Activated naive CD8-positive, alpha-beta T cell treated with anti-CD3 and anti-CD28 coated beads, Interleukin-2, amount 50 U/mL, for 16 hours (primary cell): ENCODE results near the gene ZNF407.

Source experiments
- DNase-seq: peaks from one replicate; pipeline ENCODE4 v3.0.0-alpha.2; 2020; ENCODE audit warnings: low read depth, low spot score

ZNF407 gene

DNA sequence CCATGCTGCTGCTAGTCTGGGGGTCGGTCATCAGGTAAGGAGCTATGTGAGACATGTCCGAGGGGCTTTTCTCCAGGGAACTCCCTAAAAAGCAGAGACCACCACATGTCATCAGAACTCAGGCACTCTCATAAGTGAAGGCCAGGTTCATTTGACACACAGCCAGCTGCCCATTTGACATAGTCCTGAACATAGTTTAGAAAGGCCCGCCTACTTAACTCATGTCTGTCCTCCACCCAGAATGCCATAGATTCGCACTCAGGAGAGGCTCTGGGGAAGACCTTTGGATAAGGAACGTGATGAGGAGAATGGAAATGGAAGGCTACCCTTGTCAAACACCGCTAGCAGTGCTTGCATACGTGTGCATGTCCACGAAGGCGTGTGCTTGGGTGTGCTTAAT is 454.1 kb downstream of the ZNF407 start:
- DNase-seq, result no peak

DNA sequence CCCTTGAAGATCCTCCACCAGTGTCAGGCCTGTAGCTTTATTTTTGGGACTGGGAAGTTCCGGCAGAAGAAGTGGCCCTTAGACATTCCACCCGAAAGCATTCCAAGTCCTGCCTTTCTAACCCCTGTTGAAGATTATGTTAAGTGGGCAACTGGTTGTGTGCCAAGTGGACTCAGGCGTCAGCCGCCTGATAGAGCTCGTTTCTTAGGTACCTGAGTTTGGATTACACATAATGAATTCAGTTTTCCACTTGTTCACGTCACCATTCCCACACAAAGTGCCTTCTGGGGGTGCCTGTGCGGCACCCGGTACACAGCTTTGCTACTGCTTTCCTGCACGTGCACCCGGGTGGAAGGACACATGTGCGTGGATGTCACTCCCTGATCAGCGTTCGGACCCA is 454.8 kb downstream of the ZNF407 start:
- no peak for DNase-seq

DNA sequence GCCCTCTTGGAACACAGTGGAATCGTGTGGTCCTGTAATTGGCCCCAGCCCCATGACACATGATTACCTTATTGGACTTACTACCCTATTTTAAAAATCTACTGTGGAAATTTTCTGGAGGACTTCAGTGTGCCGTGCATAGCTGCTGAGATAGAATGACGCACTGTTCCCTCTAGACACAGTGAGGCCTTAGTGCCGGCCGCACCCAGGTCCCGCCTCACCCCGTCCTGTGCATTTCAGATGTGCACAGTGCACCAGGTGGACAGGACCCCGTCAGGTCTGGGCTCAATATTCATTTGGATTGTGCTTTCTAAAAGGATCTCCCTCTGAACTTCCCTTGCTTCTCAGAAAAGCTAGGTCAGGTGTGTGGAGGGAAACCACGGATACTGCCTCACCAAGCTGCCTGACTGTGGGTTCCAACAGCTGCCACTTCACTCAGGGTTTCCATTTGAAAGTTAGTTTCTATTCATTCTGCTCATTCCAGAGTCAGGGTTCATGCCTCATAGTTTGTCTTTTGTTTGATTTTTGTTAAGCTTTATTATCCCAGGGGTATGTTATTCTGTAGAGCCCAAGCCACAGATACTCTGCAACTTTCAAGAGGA is 455.5 kb downstream of the ZNF407 start:
- no peak for DNase-seq

DNA sequence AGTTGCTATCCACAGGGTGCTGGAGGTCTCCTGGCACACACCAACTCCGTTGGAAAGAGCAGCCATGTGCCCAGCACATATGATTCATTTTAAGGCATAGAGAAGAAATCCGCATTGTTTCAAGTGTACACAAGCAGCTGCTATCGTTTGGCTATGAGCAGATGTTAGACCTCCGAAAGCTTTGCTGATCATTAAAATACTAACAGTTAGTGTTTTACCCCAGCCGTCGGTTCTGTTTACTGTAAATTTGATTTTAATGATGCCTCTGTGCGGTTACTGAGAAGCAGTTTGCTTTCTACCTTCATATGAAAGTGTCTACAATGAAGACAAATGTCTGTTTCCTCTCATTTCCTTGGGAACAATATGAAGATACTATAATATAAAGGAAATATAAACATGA is 456.4 kb downstream of the ZNF407 start:
- no peak for DNase-seq

DNA sequence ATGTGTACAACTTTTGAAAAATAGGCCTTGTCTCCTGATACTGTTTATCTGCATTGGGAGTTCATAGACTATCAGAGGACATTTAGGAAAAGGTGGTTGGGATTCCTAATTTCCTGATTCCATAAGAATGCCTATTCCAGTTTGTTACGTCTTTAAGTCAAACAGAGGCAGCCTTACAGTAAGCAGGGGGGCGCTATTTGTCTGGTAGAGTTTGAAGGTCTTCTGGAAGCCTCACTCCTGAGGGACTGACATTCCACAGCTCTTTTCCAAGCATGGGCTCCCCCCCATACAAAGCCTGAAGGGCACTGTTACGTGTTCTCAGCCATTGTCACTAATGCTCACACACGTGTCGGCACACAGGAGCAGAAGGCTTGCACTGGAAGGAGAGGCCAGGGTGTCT is 456.9 kb downstream of the ZNF407 start:
- DNase-seq, result no peak

DNA sequence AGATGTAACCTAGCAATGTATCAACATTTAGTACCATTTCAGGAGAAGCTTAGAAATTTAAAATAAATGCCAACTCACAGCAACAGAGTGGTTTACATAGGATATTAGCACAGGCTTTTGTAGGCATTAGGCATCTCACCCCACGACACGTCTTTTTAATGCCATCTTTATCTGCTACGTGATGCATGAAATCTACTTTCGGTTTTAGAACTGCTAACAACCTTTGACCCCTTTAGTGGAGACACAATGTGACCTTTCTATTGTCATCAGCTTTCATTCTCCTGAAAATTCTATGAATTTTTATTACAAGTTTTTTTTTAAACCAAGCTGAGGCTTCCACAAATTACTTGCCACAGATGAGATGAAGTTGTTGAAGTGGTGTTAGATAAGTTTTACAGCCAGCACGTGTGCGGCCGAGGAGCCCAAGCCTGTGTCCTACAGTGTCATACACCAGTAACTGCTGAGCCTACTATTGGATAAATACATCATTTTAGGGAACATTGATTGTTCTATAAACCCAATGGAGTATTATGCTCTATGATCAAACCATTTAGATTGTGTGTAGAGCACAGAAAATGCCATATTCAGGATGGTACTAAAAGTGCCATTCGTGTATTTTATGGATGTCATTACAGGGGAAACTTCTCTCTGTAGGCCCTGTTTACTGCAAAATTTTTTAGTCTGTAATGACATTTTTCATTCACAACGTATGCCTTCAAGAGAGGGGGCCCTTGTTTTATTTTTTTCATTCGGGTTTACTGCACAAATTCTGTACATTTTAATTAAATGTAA is 459.7 kb downstream of the ZNF407 start:
- DNase-seq, result no peak

DNA sequence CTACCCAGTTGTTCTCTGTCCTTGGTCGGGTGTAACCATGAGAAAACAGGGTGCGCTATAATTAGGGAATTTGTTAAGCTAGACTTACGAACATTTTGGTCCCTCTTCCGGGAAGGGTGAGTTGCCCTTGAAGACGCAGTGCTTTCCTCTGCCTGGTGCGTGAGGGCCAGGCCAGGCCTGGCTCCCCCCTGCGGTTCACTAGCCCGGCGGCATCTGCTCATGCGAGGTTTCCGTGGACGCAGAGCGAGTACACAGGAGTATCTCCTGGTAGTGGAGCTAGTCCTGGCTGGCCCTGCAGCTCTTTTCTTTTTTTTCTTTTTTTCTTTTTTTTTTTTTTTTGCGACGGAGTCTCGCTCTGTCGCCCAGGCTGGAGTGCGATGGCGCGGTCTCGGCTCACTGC is 462.5 kb downstream of the ZNF407 start:
- no peak for DNase-seq

DNA sequence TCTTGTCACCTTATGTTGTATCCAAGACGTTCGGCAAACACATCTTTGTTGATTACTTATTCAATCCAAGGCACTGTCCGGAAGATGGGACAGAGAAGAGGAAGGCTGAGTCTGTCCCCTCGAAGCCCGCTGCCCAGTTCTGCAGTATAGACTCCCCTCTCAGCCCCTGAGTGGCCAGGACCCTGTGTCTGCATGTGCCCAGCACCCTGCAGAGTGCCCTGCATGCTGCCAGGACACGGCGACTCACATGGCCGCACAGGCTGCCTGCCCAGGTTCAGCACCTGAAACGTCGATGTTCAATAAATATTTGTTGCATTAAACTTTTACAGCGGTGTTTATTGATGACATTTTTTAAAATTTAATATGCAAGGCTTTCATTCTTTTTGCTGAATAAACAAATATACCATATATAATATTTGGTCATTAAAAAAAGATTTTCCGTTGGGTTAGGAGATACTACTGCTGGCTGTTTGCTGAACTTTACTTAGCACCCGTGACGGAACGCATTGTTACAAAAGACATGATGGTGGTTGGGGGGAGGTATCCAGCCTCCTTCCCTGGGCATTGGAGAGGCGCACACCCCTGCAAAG is 464.7 kb downstream of the ZNF407 start:
- no peak for DNase-seq

DNA sequence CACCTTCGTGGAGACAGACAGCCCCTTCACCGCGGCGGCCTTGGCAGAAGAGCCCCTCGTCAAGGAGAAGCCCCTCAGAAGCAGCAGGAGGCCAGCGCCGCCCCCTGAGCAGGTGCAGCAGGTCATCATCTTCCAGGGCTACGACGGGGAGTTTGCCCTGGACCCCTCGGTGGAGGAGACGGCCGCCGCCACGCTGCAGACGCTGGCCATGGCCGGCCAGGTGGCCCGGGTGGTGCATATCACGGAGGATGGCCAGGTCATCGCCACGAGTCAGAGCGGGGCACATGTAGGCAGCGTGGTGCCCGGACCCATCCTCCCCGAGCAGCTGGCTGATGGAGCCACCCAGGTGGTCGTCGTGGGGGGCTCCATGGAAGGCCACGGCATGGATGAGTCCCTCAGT is 465.5 kb downstream of the ZNF407 start:
- DNase-seq, result no peak

DNA sequence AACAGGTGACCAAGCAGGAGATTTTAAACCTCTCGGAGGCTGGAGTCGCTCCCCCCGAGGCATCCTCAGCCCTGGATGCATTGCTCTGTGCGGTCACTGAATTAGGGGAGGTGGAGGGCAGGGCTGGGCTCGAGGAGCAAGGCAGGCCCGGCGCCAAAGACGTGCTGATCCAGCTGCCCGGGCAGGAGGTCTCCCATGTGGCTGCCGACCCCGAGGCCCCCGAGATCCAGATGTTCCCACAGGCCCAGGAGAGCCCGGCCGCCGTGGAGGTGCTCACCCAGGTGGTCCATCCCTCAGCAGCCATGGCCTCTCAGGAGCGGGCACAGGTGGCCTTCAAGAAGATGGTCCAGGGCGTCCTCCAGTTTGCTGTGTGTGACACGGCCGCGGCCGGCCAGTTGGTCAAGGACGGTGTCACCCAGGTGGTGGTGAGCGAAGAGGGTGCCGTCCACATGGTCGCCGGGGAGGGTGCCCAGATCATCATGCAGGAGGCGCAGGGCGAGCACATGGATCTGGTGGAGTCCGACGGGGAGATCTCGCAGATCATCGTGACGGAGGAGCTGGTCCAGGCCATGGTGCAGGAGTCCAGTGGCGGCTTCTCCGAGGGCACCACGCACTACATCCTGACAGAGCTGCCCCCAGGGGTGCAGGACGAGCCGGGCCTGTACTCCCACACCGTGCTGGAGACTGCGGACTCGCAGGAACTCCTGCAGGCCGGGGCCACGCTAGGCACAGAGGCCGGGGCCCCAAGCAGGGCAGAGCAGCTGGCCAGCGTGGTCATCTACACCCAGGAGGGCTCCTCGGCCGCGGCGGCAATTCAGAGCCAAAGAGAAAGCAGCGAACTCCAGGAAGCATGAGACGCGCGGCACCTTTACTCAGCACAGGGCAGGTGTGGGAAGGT is 466.2 kb downstream of the ZNF407 start:
- DNase-seq, result no peak

DNA sequence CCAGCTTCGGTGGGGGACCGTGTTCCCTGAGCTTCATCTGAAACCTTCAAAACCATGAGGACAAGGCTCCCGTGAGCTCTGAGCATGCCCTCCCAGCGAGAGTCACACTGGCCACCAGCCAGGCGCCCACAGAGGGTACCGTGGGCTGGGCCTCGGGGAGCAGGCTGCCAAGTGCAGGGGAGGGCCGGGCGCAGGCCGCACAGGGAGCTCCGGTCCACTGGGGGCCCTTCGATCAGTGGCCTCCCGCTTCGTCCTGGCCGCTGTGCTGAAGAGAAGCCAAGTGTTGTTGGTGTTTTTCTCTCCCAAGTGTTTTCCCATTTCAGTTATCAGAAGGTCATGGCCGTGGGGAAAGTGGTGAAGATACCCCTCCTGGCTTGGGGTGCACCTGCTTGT is 466.8 kb downstream of the ZNF407 start:
- no peak for DNase-seq

DNA sequence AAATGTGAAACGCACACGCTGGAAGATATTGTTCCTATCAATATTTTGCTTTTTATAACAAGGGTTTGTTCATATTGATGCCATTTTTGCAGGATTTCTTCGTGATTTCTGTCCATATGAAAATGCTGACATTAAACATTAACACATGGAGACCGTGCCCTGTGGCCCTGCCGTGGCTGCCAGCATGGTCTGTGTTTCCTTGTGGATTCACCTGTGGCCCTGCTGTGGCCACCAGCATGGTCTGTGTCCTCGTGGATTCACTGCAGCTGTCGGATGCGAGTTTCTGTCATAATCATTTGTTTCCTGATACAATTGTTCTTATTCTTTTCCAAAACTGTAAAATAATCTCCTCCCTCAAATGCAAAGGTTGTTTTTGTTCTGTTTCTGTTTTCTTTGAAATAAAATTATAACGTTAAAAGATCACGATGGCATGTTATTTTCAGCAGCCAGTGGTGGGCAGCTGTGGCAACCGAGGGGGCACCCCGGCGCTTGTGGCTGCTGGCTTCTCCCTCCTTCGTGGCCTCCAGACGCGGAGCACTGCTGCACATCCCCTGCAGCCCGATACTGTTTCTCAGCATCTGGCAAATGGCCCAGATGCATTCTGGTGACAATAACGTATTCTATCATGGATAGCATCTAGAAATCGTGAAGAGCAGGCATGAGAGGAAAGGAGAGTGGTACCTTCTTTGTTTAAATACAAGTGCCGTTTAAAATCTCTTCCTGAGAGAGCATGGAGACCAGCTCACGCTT is 467.8 kb downstream of the ZNF407 start:
- no peak for DNase-seq

DNA sequence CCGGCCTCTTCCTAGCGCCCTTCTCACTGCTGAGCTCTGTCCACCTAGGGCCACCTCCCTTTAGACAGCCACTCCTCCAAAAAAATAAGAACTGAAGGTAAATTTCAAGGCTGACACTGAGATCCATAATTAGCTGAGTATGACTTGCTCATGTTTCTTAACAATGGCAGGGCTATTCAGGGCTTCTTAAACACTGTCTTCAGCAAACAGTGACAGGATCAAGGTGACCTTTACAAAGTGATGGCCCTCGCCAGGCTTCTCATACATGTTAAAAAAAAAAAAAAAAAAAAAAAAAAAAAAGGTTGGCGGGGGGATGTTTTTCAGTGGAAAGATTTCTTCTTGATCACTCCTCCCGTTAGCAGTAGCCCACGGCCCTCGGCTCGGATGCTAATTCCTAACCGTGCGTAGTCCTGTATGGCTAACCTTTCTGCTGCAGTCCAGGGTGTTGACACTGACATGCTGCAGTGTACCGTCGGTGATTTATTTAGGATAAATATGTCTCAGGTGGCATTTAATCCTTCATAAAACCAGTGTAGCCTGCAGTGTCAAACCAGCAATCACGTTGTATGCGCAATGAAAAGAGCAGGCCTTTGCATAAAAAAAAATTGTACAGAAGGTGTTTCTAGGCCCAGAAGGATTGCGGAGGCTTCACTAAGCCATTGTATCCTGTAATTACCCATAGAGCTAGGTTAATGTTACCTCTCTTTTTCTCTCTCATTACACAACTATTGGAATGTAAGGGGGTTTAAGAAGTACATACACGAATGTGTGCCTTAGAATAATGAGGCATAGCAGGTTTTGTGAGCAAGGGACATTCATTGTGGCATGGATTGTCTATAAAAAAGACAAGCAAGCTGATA is 468.6 kb downstream of the ZNF407 start:
- DNase-seq, result no peak

DNA sequence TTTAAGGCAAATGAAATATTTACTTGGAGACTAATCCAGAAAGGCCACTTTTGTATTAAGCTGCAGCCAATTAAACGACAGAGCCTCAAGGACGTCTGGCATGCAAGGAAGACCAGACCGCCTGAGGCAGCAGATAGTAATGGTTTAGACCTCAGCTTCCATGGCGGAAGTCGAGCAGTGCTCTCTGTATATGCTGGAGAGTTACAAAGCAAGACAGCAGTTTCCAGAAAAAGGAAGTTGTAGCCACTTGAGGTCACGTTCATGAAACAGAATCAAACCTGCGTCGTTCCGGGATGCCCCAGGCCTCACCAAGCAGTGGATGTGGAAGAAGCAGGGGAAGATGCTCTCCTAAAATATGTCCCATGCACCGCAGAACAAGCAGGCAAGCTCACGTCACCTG is 469.3 kb downstream of the ZNF407 start:
- DNase-seq, result no peak

DNA sequence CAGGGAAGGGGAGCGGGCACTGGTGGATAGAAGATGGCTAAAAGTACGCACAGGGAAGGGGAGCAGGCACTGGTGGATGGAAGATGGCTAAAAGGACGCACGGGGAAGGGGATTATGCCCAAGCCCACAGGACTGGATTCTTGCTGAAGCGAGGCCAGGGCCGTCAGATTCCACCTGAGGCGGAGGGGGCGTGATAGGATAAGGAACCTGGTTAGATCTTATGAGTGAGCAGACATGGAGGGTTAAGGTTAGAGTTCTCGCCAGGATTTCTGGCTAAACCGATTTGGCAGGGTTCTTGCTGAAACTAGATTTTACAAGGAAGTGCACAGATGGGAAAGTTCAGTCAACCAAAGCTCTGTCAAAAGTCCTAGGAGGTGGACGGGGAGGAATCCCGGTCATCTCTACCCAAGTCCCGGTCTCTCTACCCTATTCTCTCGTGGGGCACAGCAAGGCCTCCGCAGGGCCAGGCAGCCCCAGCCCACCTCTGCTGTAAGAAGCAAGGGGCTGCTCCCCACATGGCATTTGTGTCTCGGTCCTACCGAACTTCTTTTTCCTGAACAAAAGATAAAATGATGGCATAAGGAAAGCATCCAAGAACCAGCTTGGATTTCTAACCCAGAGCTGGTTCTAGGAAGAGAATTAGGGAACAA is 470.5 kb downstream of the ZNF407 start:
- no peak for DNase-seq

DNA sequence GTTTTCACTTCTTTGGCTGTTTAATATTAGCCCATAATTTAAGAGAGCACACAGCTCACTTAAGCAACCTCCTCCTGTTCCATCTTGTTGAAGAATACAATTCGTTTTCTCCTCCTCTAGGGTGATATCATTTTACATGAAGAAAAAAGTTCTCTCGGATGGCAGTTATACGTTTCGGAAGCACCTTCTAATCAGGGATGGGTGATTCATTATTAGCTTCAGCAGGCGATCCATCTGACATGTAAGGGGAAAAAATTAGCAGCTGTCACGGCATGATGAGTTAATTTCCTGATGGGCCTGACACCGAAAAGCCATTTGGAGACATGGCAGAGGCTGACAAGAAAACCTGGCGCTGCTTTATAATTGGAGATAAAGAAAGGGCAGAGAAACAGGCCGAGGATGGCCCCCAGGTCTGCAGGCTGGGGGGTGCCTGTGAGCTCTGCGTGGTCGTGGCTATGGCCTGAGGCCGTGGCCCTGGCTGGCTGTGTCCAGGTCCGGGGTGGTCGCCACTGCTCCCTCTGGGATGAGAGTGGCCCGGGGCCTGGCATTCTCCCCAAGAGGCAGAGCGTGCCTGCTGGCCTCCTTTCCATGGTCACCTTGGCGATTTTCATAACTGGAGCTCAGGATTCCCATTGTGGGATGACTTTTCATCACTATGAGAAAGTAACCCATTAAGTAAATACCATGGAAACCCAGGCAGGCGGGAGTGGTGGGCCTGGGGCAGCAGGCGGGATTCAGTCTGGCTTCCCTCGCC is 471.2 kb downstream of the ZNF407 start:
- no peak for DNase-seq

DNA sequence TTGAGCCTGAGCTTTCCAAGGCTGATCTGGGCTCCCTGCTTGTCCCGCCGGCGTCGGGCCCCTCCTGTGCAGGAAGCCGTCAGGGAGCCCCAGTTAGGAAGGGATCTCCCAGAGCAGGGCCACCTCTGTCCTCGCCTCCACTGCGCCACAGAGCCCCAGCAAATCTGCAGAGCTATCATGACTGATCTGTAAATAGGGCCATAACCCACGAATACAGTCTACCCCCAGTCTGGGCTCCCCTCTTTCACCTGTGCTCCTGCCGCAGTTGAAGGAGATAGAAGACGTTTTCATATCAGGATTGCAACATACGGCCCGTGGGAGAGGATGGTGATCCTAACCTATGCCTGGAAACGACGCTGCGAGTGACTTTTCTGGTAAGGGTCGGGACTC is 472.6 kb downstream of the ZNF407 start:
- no peak for DNase-seq

DNA sequence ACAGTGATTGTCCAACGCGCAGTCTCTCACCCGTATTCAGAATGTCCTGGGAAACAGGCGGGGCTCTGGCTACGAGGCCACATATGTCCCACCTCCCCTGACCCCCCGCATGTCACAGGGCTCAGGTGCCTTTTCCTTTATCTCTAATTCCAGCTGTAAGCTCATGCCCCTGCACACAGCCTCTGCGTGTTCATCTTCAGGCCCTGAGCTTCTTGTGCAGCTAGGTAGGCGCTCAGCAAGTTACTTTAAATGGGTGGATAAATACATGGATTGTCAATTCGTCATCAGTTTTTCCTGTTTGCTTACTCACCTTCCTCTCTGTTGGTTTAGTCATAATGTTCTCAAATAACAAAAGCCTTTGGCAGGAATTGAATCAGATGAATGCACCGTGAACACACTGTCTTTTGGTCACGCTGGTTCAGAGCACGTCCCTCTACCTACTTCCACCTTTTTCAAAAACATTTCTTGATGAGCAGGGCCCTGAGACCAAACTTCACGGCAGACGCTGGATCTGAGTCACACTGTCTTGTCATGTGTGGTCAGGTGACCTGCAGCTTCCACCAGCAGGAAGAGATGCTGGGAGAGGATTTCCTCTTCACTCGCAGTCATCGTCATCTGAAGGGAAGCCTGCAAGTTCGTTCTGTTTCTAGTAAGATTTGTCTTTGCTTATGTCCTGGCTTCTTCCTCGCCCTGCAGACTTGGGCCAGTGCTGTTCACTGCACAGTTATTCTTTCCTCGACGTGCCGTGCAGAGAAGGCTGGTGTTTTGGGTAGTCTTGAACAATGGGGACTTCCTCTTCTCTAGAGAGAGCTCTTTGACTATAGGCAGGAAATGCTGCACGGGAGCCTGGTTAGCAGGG is 473.2 kb downstream of the ZNF407 start:
- DNase-seq, result no peak

DNA sequence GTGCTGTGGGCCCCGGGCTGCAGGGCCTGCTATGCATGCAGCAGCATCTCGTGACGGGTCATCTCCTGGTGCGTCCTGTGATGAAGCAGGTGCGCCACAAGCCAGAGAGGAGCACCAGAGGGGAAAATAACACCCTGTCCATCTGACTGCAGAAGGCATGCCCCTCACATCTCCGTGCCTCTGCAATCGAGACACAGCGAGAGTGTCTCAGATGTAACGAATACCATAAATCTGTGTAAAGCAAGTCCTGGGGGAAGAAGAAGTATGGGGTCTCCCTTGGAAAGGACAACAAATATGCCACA is 473.8 kb downstream of the ZNF407 start:
- DNase-seq, result no peak
